ENCODE data around the gene IKZF3.

Gene IKZF3

DNA sequence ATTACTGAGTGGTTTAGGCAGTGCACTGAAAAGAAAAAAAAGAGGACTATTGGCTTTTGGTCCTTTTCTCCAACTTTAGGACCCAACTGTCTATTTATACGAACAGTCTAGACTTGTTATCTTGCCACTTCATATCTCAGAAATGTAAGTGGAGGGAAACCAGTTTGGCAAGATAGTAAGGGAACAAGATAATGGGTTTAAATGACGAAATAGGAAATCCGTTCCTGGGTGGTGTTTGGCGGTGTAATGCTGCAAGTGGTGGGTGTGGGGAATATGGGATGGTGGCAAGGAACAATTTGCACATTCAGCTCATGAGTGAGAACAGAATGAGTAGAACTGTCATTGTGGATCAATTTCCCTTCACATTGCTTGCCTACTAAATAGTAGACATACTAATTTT, 81.6 kb downstream of the IKZF3 start:
- H3K4me3 ChIP-seq (ENCODE audit: low read depth, low read length): no peak overlapping the region
- DNase-seq (ENCODE audit: low read depth): no peak

DNA sequence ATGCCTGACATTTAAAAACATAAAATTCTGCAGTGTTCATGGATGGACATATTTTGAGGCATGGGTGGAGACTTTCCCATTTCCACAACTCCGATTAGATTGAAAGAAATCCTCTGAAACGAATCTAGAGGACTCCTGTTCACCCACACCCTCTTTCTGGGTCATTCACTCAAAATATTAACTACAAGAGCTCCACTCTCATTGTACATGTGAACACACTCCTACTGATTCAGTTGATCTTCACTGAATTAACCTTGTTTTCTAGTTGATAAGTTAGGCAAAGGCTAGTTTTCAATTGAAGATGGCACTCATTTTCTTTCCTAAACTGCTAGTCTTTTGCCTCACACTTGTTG, 82.3 kb downstream of the IKZF3 start:
- no peak for DNase-seq (ENCODE audit: low read depth)
- H3K4me3 ChIP-seq (ENCODE audit: low read depth, low read length): no peak overlapping the region
- TF ChIP-seq, protein P1, sequence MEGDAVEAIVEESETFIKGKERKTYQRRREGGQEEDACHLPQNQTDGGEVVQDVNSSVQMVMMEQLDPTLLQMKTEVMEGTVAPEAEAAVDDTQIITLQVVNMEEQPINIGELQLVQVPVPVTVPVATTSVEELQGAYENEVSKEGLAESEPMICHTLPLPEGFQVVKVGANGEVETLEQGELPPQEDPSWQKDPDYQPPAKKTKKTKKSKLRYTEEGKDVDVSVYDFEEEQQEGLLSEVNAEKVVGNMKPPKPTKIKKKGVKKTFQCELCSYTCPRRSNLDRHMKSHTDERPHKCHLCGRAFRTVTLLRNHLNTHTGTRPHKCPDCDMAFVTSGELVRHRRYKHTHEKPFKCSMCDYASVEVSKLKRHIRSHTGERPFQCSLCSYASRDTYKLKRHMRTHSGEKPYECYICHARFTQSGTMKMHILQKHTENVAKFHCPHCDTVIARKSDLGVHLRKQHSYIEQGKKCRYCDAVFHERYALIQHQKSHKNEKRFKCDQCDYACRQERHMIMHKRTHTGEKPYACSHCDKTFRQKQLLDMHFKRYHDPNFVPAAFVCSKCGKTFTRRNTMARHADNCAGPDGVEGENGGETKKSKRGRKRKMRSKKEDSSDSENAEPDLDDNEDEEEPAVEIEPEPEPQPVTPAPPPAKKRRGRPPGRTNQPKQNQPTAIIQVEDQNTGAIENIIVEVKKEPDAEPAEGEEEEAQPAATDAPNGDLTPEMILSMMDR (IDR thresholded peaks at IDR 0.05; ENCODE audit: control insufficient read depth, extremely low read depth, insufficient read depth): no peak

More for the DNA sequence above, 81.6 kb downstream of the IKZF3 start:
- TF ChIP-seq, protein P1 (IDR thresholded peaks at IDR 0.05; ENCODE audit: control insufficient read depth, extremely low read depth, insufficient read depth): no peak

GRCh38 chr17:39781031-39781860, 82.9 kb downstream of the IKZF3 start:
- no peak for DNase-seq (ENCODE audit: low read depth)
- no peak overlapping the region for H3K4me3 ChIP-seq (ENCODE audit: low read depth, low read length)
- TF ChIP-seq, protein P1 (IDR thresholded peaks at IDR 0.05; ENCODE audit: control insufficient read depth, extremely low read depth, insufficient read depth): no peak

DNA sequence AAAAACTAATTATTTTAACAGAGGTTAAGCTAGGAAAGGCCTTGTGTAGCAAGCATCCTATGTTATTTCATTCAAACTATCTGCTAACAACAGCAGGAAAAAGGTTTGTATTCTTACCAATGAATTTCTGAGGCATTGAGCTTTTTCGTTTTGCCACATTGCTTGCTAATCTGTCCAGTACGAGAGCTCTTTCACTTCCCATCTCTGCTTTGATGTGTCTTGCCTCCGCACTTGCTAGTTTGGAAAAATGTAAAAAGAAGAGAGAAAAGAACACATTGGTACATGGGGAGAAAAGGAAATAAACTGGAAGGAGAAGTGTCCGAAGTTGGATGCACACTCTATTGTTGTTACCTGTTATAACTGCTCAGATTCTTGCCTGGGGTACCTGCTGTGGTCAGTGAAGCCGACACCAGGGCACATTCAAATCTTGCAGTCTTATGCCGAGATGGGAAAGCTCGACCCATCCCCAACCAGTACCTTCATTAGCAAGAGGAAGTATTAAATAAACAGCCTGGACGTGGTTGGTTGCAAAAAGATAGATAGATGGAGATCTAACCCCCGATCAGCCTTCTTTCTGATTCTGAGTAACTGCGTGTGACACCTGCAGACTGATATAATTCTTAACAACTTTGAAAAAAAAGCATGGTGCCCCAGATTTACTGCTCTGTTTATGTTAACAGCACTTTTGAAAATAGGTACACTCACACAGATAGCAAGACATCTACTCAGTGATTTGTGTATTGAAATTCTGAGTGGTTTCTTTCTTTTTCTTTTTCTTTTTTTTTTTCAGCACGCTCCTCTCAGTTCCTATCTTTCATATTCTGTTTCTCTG, 86.4 kb downstream of the IKZF3 start:
- DNase-seq (ENCODE audit: low read depth): no peak
- TF ChIP-seq, protein P1 (IDR thresholded peaks at IDR 0.05; ENCODE audit: control insufficient read depth, extremely low read depth, insufficient read depth): no peak
- H3K4me3 ChIP-seq (ENCODE audit: low read depth, low read length): no peak overlapping the region

DNA sequence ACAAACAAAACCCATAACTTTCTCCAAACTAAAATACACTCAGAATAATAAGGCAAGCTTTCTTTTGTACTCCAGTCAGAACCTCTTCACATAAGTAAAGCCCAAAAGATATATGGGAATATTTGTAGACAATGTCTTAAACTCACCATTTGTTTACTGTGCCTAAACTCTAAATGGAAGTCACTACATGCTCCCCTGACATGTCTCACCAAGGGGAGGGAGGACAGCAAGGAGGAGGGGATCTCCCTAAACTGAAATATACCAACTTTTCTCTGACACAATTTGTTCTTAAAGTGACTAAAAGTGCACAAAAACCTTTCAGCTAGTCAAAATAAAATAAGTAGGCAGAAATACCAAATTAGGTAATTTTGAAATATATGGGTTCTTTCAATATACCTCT, 87.9 kb downstream of the IKZF3 start:
- no peak overlapping the region for H3K4me3 ChIP-seq (ENCODE audit: low read depth, low read length)
- TF ChIP-seq, protein P1 (IDR thresholded peaks at IDR 0.05; ENCODE audit: control insufficient read depth, extremely low read depth, insufficient read depth): no peak
- no peak for DNase-seq (ENCODE audit: low read depth)

- TF ChIP-seq, protein P1 (IDR thresholded peaks at IDR 0.05; ENCODE audit: control insufficient read depth, extremely low read depth, insufficient read depth): no peak
- H3K4me3 ChIP-seq (ENCODE audit: low read depth, low read length): no peak overlapping the region
- no peak for DNase-seq (ENCODE audit: low read depth)
Measured at GRCh38 chr17:39775031-39775430, 89.1 kb downstream of the IKZF3 start.

Measured in LNCaP clone FGC (cell line).